Mesodermal cell (in vitro differentiated cells): ENCODE data around the gene ITCH.
"Not testable (repeated sequence)": the region's sequence is repeated elsewhere in the genome, so short reads cannot be mapped to it uniquely, and the experiment has no call there.

ENCODE experiments used
- H3K27ac ChIP-seq: 2 replicates; pipeline ENCODE4 v1.7.0; 2013; ENCODE audit warnings: mild to moderate bottlenecking, low read depth, low read length, moderate library complexity; ENCODE audit not compliant: severe bottlenecking
- H3K36me3 ChIP-seq: 2 replicates; pipeline ENCODE4 v1.7.1; 2013; ENCODE audit warnings: mild to moderate bottlenecking, low read length, moderate library complexity; ENCODE audit not compliant: control insufficient read depth, insufficient read depth
- H3K4me1 ChIP-seq: one replicate; pipeline ENCODE4 v1.7.1; 2013; ENCODE audit warnings: mild to moderate bottlenecking, low read length; ENCODE audit not compliant: insufficient read depth, control insufficient read depth, poor library complexity, severe bottlenecking
- H3K4me3 ChIP-seq: 2 replicates; pipeline ENCODE4 v1.7.0; 2013; ENCODE audit warnings: low read length, control low read depth, mild to moderate bottlenecking; ENCODE audit not compliant: insufficient read depth, poor library complexity, severe bottlenecking; ENCODE audit errors: extremely low read depth
- H3K9me3 ChIP-seq: 2 replicates; pipeline ENCODE4 v1.7.1; 2013; ENCODE audit warnings: mild to moderate bottlenecking, low read length, moderate library complexity; ENCODE audit not compliant: control insufficient read depth
- WGBS, 2 experiments: methylation state at CpG; one replicate each; pipeline ENCODE4 v1.1.5; 2013; ENCODE audit warnings: missing lambda C conversion rate in 2 of 2; ENCODE audit not compliant: insufficient coverage in 2 of 2; 5-methylcytosine and 5-hydroxymethylcytosine counted together

The ITCH gene

DNA sequence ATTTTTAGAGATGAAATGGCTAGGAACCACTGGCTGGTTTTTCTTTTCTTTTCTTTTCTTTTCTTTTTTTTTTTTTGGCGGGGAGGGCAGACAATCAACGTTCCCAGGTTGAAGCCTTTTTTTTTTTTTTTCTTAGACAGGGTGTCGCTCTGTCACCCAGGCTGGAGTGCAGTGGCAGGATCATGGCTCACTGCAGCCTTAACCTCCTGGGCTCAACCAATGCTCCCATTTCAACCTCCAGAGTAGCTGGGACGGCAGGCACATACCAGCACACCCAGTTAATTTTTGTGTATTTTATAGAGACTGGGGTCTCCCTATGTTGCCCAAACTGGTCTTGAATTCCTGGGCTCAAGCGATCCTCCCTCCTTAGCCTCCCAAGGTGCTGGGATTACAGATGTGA is 18.8 kb upstream of the ITCH start:
- 100% methylated on average over 1 of the region's 5 CpGs; no CpG with 5 or more reads in 1 of the 2 experiments for WGBS, 2 experiments
- peaks cover 4% of the 10 kb centered on the region for H3K4me1 ChIP-seq
- no peaks in the 10 kb centered on the region for H3K36me3 ChIP-seq
- no peaks in the 10 kb centered on the region for H3K9me3 ChIP-seq
- H3K4me3 ChIP-seq = no peak overlapping the region
- no peak overlapping the region for H3K27ac ChIP-seq

DNA sequence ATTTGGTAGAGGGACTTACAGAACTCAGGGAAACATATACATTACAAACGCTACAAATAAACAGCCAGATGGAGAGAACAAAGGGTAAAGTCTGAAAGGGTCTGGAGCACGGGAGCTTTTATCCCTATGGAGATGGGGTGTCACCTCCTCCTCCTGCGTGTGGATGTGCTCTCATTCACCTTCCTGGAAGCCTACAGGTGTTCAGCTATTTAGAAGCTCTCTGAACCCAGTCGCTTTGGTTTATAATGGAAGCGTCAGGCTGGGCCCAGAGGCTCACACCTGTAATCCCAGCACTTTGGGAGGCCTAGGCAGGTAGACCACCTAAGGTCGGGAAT is 17.7 kb upstream of the ITCH start:
- H3K4me3 ChIP-seq = no peak overlapping the region
- no peaks in the 10 kb centered on the region for H3K9me3 ChIP-seq
- 80 to 89% methylated on average over 2 to 4 of the region's 6 CpGs for WGBS, 2 experiments

DNA sequence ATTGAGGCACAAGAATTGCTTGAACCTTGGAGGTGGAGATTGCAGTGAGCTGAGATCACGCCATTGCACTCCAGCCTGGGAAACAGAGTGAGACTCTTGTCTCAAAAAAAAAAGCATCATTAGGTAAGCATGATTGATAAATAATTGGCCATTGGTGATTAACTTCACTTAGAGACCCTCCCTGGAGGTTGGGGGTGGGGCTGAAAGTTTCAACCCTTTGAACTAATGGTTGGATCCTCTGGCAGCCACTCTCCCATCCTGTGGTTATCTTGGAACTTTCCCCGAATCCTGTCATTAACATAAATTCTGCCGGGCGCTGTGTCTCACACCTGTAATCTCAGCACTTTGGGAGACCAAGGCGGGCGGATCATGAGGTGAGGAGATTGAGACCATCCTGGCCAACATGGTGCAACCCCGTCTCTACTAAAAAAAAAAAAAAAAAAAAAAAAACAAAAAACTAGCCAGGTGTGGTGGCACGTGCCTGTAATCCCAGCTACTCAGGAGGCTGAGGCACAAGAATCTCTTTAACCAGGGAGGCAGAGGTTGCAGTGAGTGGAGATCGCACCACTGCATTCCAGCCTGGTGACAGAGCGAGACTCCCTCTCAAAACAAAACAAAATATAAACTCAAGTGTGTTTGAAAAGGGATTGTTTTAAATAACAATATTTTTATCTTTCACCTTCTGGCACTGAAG is 17.1 kb upstream of the ITCH start:
- H3K4me1 ChIP-seq, H3K4me3 ChIP-seq, H3K27ac ChIP-seq, H3K36me3 ChIP-seq, H3K9me3 ChIP-seq: not testable (repeated sequence)
- 82 to 83% methylated on average over 2 to 4 of the region's 10 CpGs for WGBS, 2 experiments

More for the DNA sequence above, 17.7 kb upstream of the ITCH start:
- peaks cover under 1% of the 10 kb centered on the region for H3K4me1 ChIP-seq
- H3K36me3 ChIP-seq = no peaks in the 10 kb centered on the region
- H3K27ac ChIP-seq = no peak overlapping the region

DNA sequence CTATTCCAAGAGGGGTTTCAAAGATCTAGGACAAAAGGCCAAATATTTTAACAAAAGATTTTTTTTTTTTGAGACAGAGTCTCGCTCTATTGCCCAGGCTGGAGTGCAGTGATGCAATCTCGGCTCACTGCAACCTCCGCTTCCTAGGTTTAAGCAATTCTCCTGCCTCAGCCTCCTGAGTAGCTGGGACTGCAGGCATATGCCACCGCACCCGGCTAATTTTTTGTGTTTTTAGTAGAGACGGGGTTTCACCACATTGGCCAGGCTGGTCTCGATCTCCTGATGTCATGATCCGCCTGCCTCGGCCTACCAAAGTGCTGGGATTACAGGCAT is 16.6 kb upstream of the ITCH start:
- not testable (repeated sequence) for H3K36me3 ChIP-seq, H3K9me3 ChIP-seq, H3K4me3 ChIP-seq, H3K4me1 ChIP-seq, H3K27ac ChIP-seq
- 97 to 99% methylated on average over 9 of the region's 9 CpGs for WGBS, 2 experiments

DNA sequence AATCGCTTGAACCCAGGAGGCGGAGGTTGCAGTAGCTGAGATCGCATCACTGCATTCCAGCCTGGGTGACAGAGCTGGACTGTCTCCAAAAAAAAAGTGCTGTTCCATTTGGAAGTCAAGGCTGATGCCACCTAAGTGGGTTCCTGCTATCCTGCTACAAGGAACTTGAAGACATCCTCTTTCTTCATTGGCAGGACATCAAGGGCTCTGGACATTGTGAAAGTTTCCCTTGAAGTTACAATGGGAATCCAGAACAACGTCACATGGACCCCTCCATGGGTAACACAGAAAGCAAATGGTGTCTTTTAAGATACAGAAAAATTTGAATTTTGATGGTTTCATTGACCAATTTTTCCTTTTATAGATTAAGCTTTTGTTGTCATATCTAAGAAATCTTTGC is 15.5 kb upstream of the ITCH start:
- WGBS, 2 experiments = 100% methylated on average over 3 to 4 of the region's 4 CpGs
- H3K36me3 ChIP-seq = no peaks in the 10 kb centered on the region
- H3K27ac ChIP-seq = no peak overlapping the region
- H3K4me1 ChIP-seq = no peaks in the 10 kb centered on the region
- H3K9me3 ChIP-seq = no peaks in the 10 kb centered on the region
- H3K4me3 ChIP-seq = no peak overlapping the region

DNA sequence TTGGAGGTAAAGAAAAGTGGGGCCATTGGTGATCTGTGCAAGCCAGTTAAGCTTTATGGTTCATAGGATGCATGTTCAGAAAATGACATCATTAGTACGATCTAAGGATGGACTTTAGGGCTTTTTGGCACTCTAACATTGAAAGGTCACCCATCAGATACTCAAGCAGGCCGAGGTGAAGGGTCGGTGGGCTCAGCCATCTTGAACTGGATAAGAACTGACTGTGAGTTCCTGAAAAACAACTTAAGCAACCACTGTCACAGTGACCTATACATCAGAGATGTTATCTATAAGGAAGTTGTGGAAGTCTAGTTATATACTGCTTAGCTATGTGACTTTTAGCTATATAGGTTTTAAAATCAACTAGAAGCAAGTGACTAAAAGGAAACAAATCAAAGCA is 13.0 kb upstream of the ITCH start:
- 86 to 96% methylated on average over 1 to 3 of the region's 3 CpGs for WGBS, 2 experiments
- Histone ChIP-seq H3K4me1 (no peaks in the 10 kb centered on the region), H3K27ac (no peak overlapping the region), H3K36me3 (no peaks in the 10 kb centered on the region), H3K4me3 (no peak overlapping the region), H3K9me3 (no peaks in the 10 kb centered on the region)

DNA sequence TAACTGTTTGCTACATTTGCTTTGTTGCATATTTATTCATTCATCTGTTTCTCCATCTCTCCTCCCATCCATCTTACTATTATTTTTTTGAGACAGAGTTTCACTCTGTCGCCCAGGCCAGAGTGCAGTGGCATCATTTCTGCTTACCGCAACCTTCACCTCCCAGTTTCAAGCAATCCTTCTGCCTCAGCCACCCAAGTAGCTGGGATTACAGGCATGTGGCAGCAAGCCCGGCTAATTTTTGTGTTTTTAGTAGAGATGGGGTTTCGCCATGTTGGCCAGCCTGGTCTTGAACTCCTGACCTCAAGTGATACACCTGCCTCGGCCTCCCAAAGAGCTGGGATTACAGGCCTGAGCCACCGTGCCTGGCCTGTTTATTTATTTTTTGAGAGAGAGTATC is 9.6 kb upstream of the ITCH start:
- not testable (repeated sequence) for H3K36me3 ChIP-seq, H3K27ac ChIP-seq, H3K4me1 ChIP-seq, H3K9me3 ChIP-seq, H3K4me3 ChIP-seq
- 86% methylated on average over 5 to 6 of the region's 6 CpGs for WGBS, 2 experiments

DNA sequence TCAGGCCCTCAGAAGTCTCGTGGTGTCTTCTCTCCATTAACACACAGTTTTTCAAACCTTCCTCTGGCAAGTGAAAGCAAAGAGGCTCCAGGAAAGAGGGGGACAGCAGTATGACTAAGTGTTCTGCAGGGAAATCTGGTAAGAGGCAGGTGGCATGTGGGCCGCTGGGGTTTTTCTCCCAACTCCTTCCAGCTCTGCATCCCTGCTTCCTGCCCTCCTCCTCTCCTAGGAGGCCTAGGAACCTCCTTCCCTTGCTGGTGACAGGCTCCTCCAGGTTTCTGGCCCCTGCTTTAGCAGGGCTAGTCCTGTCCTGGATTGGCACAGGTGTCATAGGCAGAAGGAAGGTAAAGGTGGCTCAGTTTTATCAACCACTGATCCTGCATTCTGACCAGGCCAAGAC is 7.6 kb upstream of the ITCH start:
- no peaks in the 10 kb centered on the region for H3K36me3 ChIP-seq
- H3K9me3 ChIP-seq = no peaks in the 10 kb centered on the region
- H3K4me3 ChIP-seq = no peak overlapping the region
- H3K4me1 ChIP-seq = no peaks in the 10 kb centered on the region
- WGBS, 2 experiments = 62 to 80% methylated on average over 1 to 2 of the region's 2 CpGs
- no peak overlapping the region for H3K27ac ChIP-seq

DNA sequence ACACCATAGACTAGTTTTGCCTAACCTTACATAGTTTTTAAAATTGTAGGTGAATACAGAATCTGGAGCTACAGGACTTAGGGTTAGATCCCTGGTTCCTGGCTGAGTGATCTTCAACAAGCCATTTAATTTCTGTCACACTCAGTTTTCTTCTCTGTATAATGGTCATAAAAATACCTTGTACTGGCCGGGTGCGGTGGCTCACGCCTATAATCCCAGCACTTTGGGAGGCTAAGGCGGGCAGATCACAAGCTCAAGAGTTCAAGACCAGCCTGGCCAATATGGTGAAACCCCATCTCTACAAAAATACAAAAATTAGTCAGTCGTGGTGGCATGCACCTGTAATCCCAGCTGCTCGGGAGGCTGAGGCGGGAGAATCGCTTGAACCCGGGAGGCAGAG is 3.3 kb upstream of the ITCH start:
- WGBS, 2 experiments = 91 to 93% methylated on average over 5 to 9 of the region's 9 CpGs
- not testable (repeated sequence) for H3K27ac ChIP-seq, H3K4me1 ChIP-seq, H3K36me3 ChIP-seq, H3K9me3 ChIP-seq, H3K4me3 ChIP-seq

DNA sequence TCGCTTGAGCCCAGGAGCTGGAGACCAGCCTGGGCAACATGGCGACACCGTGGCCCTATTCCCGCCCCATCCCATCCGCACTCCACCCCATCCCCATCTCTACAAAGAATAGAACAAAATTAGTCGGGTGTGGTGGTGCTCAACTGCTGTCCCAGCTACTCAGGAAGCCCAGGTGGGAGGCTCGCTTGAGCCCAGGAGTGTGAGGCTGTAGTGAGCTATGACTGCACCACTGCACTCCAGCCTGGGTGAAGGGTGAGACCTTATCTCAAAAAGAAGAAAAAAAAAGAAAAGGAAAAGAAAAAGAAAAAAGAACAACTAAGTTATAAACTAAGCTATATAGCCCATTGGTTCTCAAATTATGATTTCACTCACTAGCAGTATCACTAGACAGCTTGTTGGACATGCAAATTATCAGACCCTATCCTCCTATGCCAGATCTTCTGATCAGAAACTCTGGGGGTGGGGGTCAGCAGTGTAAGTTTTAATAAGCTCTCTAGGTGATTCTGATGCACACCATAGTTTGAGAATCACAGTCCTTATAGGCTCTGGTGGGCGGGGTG is 491 bp upstream of the ITCH start:
- peaks cover 29% of the 10 kb centered on the region for H3K36me3 ChIP-seq
- no peak overlapping the region for H3K27ac ChIP-seq
- no peaks in the 10 kb centered on the region for H3K4me1 ChIP-seq
- no peaks in the 10 kb centered on the region for H3K9me3 ChIP-seq
- whole genome bisulfite sequencing, 2 experiments = 63 to 89% methylated on average over 1 to 3 of the region's 8 CpGs
- H3K4me3 ChIP-seq = peak overlapping the region; percentile 92

DNA sequence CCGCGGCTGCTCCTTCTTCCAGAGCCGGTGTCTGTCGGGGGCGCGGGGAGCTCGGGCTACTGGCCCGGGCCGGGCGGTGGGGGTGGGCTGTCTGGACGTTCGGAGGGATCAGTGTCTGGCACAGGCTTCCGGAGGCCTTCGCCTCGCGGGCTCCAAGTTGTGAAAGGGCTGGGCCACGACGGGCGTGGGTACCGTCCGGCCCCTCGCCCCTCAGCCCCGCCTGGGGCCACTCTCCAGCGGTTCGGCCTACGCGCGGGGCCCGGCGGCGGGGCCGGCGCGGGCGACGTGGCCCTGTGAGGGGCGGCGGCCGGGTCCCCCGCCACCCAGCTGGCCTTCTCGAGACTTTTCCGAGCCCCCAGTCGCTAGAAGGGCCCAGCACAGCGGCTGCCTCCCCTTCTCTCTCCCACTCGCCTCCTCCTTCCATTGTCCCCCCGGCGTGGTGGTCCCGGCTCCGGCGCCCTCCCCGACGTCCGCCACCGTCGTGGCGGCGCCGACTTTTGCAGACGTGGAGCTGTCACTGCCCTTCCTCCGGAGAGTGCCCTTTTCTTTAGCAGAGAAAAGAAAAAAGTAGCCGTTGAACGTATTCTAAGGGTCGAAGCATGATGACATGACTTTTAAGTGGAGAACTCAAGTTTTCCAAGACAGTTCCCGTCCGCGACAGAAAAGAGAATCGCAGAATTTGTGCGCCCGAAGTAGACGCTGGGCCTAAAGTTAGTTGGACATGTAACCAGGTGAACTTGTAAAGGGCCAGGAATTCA is 571 bp downstream of the ITCH start:
- H3K9me3 ChIP-seq = no peaks in the 10 kb centered on the region
- H3K4me3 ChIP-seq = peak overlapping the region; percentile 92
- no peaks in the 10 kb centered on the region for H3K4me1 ChIP-seq
- WGBS, 2 experiments = 1% methylated on average over 56 to 64 of the region's 70 CpGs
- H3K36me3 ChIP-seq = peaks cover 39% of the 10 kb centered on the region
- peak overlapping the region; percentile 86 for H3K27ac ChIP-seq
